Pancreas (tissue), 10 donors: ENCODE measurements around the gene SLAMF6. TPM values are rescaled to one million over a fixed set of nuclear protein-coding genes. Genes with fewer than 3 reads are reported as not detected.
A peak's percentile ranks its signal among the peaks of the same experiment; 100 is the strongest.

Experiments
- ATAC-seq, 4 donors: fragments of 200-7000 bp; cut with Tn5 transposase; one replicate each; pipeline versions ENCODE4 v1.8.0 to v1.9.1; 2020; ENCODE audit warnings: mild to moderate bottlenecking in 4 of 4, moderate library complexity in 4 of 4
- DNase-seq, 6 donors: peaks; one replicate each; pipeline ENCODE4 v3.0.0-alpha.2; 2020
- FAIRE-seq: peaks from 2 replicates; lab custom pipeline; 2012; peaks lifted over from hg19 to GRCh38; lab: Jason Lieb, UNC
- H3K27ac ChIP-seq, 4 donors: fragments of 200-600 bp; sonication (generic); 1 replicate in 3 of 4; 2 replicates in 1 of 4; pipeline versions ENCODE4 v1.5.0 to v1.8.0; 2020
- H3K27me3 ChIP-seq, 4 donors: fragments of 200-600 bp; one replicate each; pipeline ENCODE4 v1.8.0; 2021
- H3K36me3 ChIP-seq, 3 donors: fragments of 200-600 bp; sonication (generic) in 1 of 3; one replicate each; pipeline versions ENCODE4 v1.5.0 to v1.8.0; 2020 to 2021
- H3K4me1 ChIP-seq, 3 donors: fragments of 200-600 bp; one replicate each; pipeline ENCODE4 v1.8.0; 2021
- H3K4me3 ChIP-seq, 4 donors: fragments of 200-600 bp; sonication (generic) in 2 of 4; one replicate each; pipeline versions ENCODE4 v1.5.0 to v1.8.0; 2020 to 2021
- H3K9me3 ChIP-seq, 4 donors: fragments of 200-600 bp; one replicate each; pipeline ENCODE4 v1.8.0; 2021
- WGBS, 2 donors: extraction: QIAGEN DNeasy Blood & Tissue Kit; methylation state at CpG; one replicate each; pipeline ENCODE4 v1.1.7; 2013; 5-methylcytosine and 5-hydroxymethylcytosine counted together
- intact Hi-C, 3 donors: fragments of 100-400 bp; cut with DNase I; formaldehyde crosslinking; loops; one replicate each; pipeline versions ENCODE4 v1.11.1 to v1.14.2; 2022
- polyA plus RNA-seq, 2 donors: library from polyadenylated mRNA; stranded (reverse); fragments of 200-250 nt; gene quantifications; one replicate each; pipeline ENCODE4 v1.2.3, GENCODE V29; 2013
- total RNA-seq, 6 donors: library from RNA; stranded (reverse); fragmentation: NEBNext Ultra II Directional in 4 of 6; extraction: Animal tissue kit (Norgen Biotek cat#: 25700) in 4 of 6; gene quantifications; one replicate each; pipeline versions ENCODE4 v1.2.1 to v1.2.4, GENCODE V29; 2021 to 2023
- TF ChIP-seq, protein P1 (sequence below), 4 donors: fragments of 200-600 bp; sonication (generic) in 3 of 4; IDR thresholded peaks; one replicate each; pipeline versions ENCODE4 v1.5.0 to v1.8.0; 2021; ENCODE audit warnings: antibody characterized with exemption in 4 of 4
- donor health status: healthy with polysubstance abuse.
- donor health status: DM: no; HTN: no; CAD: no; lungs with moderate emphysema.
- donor health status: DM: no; HTN: no; CAD: no.
- donor health status: control.
- donor health status: control.
- donor health status: Bipolar disorder and iron deficiency.
- donor health status: DM: yes; HTN: yes; CAD: no.
- donor health status: DM: no; HTN: no; CAD: no.
- donor health status: DM: no; HTN: no; CAD: no.
- donor health status: DM: yes; HTN: yes; CAD: no.

The SLAMF6 gene
- total and polyA plus RNA-seq, 8 donors = 0.04 to 0.81 (median 0.20) TPM

- H3K9me3 ChIP-seq = no peaks in the 10 kb centered on the region
- no peaks in the 10 kb centered on the region for H3K27me3 ChIP-seq
- WGBS, 2 donors = 0% methylated on average over 2 of the region's 2 CpGs
- peak overlapping the region in 3 of 4 donors; percentile 44 to 84 (median 82) for H3K27ac ChIP-seq
- H3K4me1 ChIP-seq = peaks cover 46 to 50% (median 48%) of the 10 kb centered on the region in 3 donors
- intact Hi-C loops = no loop called here
- peak in 3 of 6 donors; percentile 37 to 40 (median 40) for DNase-seq
- TF ChIP-seq, protein P1, sequence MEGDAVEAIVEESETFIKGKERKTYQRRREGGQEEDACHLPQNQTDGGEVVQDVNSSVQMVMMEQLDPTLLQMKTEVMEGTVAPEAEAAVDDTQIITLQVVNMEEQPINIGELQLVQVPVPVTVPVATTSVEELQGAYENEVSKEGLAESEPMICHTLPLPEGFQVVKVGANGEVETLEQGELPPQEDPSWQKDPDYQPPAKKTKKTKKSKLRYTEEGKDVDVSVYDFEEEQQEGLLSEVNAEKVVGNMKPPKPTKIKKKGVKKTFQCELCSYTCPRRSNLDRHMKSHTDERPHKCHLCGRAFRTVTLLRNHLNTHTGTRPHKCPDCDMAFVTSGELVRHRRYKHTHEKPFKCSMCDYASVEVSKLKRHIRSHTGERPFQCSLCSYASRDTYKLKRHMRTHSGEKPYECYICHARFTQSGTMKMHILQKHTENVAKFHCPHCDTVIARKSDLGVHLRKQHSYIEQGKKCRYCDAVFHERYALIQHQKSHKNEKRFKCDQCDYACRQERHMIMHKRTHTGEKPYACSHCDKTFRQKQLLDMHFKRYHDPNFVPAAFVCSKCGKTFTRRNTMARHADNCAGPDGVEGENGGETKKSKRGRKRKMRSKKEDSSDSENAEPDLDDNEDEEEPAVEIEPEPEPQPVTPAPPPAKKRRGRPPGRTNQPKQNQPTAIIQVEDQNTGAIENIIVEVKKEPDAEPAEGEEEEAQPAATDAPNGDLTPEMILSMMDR (IDR thresholded peaks at IDR 0.05) = no peak
- FAIRE-seq = no peak
- ATAC-seq = peak; percentile 36 to 54 (median 47)
- H3K36me3 ChIP-seq = no peaks in the 10 kb centered on the region
- H3K4me3 ChIP-seq = no peak overlapping the region
Observed at GRCh38 chr1:160542303-160542945, 19.4 kb upstream of the SLAMF6 start.

GRCh38 chr1:160541622-160542302, 18.7 kb upstream of the SLAMF6 start:
- Histone ChIP-seq H3K9me3 (no peaks in the 10 kb centered on the region), H3K4me3 (no peak overlapping the region), H3K4me1 (peaks cover 46 to 50% (median 50%) of the 10 kb centered on the region in 3 donors), H3K36me3 (no peaks in the 10 kb centered on the region), H3K27me3 (no peaks in the 10 kb centered on the region), H3K27ac (peak overlapping the region; percentile 29 to 84 (median 63))
- no peak for ATAC-seq
- no peak for FAIRE-seq
- TF ChIP-seq, protein P1 (IDR thresholded peaks at IDR 0.05) = no peak
- intact Hi-C loops = no loop called here
- WGBS, 2 donors = 11 to 15% methylated on average over 1 of the region's 1 CpG
- no peak for DNase-seq

- no peak for ATAC-seq
- H3K27ac ChIP-seq = peak overlapping the region; percentile 29 to 84 (median 63)
- no peaks in the 10 kb centered on the region for H3K9me3 ChIP-seq
- H3K4me1 ChIP-seq = peaks cover 46 to 60% (median 55%) of the 10 kb centered on the region in 3 donors
- intact Hi-C loops = no loop called here
- H3K4me3 ChIP-seq = no peak overlapping the region
- FAIRE-seq = no peak
- no peak for DNase-seq
- no peaks in the 10 kb centered on the region for H3K36me3 ChIP-seq
- TF ChIP-seq, protein P1 (IDR thresholded peaks at IDR 0.05) = no peak
- H3K27me3 ChIP-seq = no peaks in the 10 kb centered on the region
Observed at GRCh38 chr1:160540859-160541233, 17.8 kb upstream of the SLAMF6 start.

DNA sequence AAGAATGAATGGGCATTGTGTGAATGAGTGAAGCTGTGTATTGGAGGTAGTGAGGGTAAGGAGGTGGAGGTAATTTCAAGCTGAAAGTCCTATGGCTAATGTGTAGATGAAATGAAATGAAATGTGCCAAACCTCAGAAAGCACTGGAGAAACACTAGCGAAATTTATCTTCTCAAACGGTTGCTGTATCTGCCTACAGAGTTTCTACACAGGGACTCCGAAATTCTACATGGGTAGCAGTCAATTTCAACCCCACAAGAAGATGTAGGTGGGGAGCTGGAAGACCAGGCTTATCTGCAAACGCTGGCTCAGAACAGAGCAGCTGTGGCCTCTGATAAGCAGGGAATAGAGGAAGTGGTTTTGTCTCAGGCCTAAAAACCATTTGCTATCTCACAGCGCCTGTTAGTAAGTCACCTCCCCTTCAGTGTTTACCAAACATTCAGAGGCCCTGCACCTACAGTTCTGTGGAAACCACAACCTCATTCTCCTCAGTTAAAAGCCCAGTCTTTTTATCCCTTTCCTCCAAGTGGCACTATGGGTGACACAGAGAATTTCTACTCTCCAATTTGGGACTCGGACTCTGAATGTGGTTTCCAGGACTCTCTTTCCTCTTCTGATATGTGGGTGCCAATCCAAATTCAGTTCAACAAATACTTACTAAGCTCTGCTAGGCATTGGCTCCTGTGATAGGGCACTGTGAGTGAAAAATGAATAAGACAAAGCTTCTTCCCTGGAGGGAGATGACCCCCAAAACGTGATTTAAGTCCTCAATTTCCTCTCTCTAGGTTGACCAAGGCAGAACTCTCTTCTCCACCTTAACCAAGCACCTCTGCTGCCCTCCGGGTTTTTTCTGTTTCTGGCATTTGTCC, 17.2 kb upstream of the SLAMF6 start:
- ATAC-seq (peak; percentile 56 to 83 (median 74)), DNase-seq (peak in 3 of 6 donors; percentile 30 to 72 (median 39)), FAIRE-seq (no peak)
- Histone ChIP-seq H3K4me1 (peaks cover 46 to 61% (median 55%) of the 10 kb centered on the region in 3 donors), H3K4me3 (peak overlapping the region in 2 of 4 donors; percentile 7 to 9), H3K27ac (peak overlapping the region; percentile 29 to 84 (median 63)), H3K9me3 (no peaks in the 10 kb centered on the region), H3K36me3 (no peaks in the 10 kb centered on the region), H3K27me3 (no peaks in the 10 kb centered on the region)
- intact Hi-C loops = no loop called here
- 6% methylated on average over 8 of the region's 8 CpGs for WGBS, 2 donors
- TF ChIP-seq, protein P1 (IDR thresholded peaks at IDR 0.05) = no peak
